Progenitor cell of endocrine pancreas (in vitro differentiated cells): Measurements from ENCODE around the gene SRCAP. TPM values are rescaled to one million over a fixed set of nuclear protein-coding genes. Genes with fewer than 3 reads are reported as not detected.

ENCODE experiments used
- DNase-seq: peaks from one replicate; pipeline ENCODE4 v3.0.0; 2021; ENCODE audit warnings: low spot score; ENCODE audit not compliant: unreplicated experiment
- H3K27ac Mint-ChIP-seq: 2 replicates; pipeline ENCODE4 v1.8.0; 2021; ENCODE audit warnings: mild to moderate bottlenecking, moderate library complexity, mixed read lengths
- H3K27me3 Mint-ChIP-seq: 2 replicates; pipeline ENCODE4 v1.8.0; 2021; ENCODE audit warnings: mixed read lengths
- H3K36me3 Mint-ChIP-seq: 2 replicates; pipeline ENCODE4 v1.8.0; 2022; ENCODE audit warnings: mixed read lengths; ENCODE audit not compliant: insufficient read depth
- H3K4me1 Mint-ChIP-seq: 2 replicates; pipeline ENCODE4 v1.8.0; 2021; ENCODE audit warnings: low read depth, mixed read lengths
- H3K4me3 Mint-ChIP-seq: 2 replicates; pipeline ENCODE4 v1.8.0; 2021; ENCODE audit warnings: low read depth, mild to moderate bottlenecking, moderate library complexity, mixed read lengths
- H3K9me3 Mint-ChIP-seq: 2 replicates; pipeline ENCODE4 v1.8.0; 2021; ENCODE audit warnings: low read depth, mixed read lengths
- CTCF ChIP-seq: fragments of 200-600 bp; sonication (generic); IDR thresholded peaks from one replicate; pipeline ENCODE4 v1.5.0; 2021; ENCODE audit warnings: antibody characterized with exemption, mild to moderate bottlenecking; ENCODE audit not compliant: unreplicated experiment
- total RNA-seq: library from RNA; stranded (reverse); gene quantifications from 2 replicates; pipeline ENCODE4 v1.2.1, GENCODE V29; 2021

The SRCAP gene
- total RNA-seq, 1 donor from 2014 or later = 104 TPM

- no peak for TF ChIP-seq CTCF
- H3K27ac Mint-ChIP-seq = no peak overlapping the region
- H3K9me3 Mint-ChIP-seq = no peaks in the 10 kb centered on the region
- peaks cover 40% of the 10 kb centered on the region for H3K36me3 Mint-ChIP-seq
- DNase-seq = no peak
- peaks cover 1% of the 10 kb centered on the region for H3K4me1 Mint-ChIP-seq
- H3K4me3 Mint-ChIP-seq = no peak overlapping the region
- no peaks in the 10 kb centered on the region for H3K27me3 Mint-ChIP-seq
Measured at GRCh38 chr16:30728899-30729672, 30.1 kb downstream of the SRCAP start.

GRCh38 chr16:30731411-30731810, 32.4 kb downstream of the SRCAP start:
- no peak for TF ChIP-seq CTCF
- no peak overlapping the region for H3K27ac Mint-ChIP-seq
- no peak overlapping the region for H3K4me3 Mint-ChIP-seq
- H3K36me3 Mint-ChIP-seq = peaks cover 37% of the 10 kb centered on the region
- H3K9me3 Mint-ChIP-seq = no peaks in the 10 kb centered on the region
- no peak for DNase-seq
- no peaks in the 10 kb centered on the region for H3K4me1 Mint-ChIP-seq
- H3K27me3 Mint-ChIP-seq = no peaks in the 10 kb centered on the region

DNA sequence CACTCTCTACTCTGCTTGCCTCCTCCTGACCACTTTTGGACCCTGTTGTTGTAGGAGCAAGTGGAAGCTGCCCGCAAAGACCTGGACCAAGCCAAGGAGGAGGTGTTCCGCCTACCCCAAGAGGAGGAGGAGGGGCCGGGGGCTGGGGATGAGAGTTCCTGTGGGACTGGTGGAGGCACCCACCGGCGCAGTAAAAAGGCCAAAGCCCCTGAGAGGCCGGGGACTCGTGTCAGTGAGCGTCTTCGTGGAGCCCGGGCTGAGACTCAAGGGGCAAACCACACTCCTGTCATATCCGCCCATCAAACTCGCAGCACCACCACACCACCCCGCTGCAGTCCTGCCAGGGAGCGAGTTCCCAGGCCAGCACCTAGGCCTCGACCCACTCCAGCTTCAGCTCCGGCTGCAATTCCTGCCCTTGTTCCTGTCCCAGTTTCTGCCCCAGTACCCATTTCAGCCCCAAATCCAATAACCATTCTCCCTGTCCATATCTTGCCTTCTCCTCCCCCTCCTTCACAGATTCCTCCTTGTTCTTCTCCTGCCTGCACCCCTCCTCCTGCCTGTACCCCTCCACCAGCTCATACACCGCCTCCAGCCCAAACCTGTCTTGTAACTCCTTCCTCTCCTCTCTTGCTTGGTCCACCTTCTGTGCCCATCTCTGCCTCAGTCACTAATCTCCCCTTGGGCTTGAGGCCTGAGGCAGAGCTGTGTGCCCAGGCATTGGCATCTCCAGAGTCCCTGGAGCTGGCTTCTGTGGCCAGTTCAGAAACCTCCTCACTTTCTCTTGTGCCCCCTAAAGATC, 38.2 kb downstream of the SRCAP start:
- no peak overlapping the region for H3K4me3 Mint-ChIP-seq
- H3K27ac Mint-ChIP-seq = no peak overlapping the region
- DNase-seq = no peak
- H3K9me3 Mint-ChIP-seq = no peaks in the 10 kb centered on the region
- TF ChIP-seq CTCF = no peak
- H3K27me3 Mint-ChIP-seq = no peaks in the 10 kb centered on the region
- H3K4me1 Mint-ChIP-seq = peaks cover 11% of the 10 kb centered on the region
- peaks cover 32% of the 10 kb centered on the region for H3K36me3 Mint-ChIP-seq

DNA sequence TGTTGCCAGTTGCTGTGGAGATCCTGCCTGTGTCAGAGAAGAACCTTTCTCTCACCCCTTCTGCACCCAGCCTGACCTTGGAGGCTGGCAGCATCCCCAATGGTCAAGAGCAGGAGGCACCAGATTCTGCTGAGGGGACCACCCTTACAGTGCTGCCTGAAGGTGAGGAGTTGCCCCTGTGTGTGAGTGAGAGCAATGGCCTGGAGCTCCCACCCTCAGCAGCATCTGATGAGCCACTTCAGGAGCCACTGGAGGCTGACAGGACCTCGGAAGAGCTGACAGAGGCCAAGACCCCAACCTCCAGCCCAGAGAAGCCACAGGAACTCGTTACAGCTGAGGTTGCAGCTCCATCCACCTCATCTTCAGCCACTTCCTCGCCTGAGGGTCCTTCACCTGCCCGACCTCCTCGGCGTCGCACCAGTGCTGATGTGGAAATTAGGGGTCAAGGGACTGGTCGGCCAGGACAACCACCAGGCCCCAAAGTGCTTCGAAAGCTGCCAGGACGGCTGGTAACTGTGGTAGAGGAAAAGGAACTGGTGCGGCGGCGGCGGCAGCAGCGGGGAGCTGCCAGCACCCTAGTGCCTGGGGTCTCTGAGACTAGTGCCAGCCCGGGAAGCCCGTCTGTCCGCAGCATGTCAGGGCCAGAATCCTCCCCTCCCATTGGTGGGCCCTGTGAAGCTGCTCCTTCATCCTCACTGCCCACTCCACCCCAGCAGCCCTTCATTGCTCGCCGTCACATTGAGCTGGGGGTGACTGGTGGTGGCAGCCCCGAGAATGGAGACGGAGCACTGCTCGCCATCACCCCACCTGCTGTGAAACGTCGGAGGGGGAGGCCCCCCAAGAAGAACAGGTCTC, 39.0 kb downstream of the SRCAP start:
- no peak for DNase-seq
- H3K9me3 Mint-ChIP-seq = no peaks in the 10 kb centered on the region
- TF ChIP-seq CTCF = no peak
- peaks cover 11% of the 10 kb centered on the region for H3K4me1 Mint-ChIP-seq
- no peak overlapping the region for H3K4me3 Mint-ChIP-seq
- H3K27ac Mint-ChIP-seq = no peak overlapping the region
- no peaks in the 10 kb centered on the region for H3K27me3 Mint-ChIP-seq
- peaks cover 32% of the 10 kb centered on the region for H3K36me3 Mint-ChIP-seq
